Caco-2 (cell line): ENCODE data around the gene MBD4. TPM values are rescaled to one million over a fixed set of nuclear protein-coding genes. Genes with fewer than 3 reads are reported as not detected.

ENCODE experiments used
- BruUV-seq: library from RNA; stranded (reverse); fragments of 400-500 nt; replicated peaks from 2 replicates; lab custom pipeline; 2021; lab: Mats Ljungman, UMichigan
- CTCF ChIA-PET: fragments of 300-600 bp; sonication (Branson Sonifier 250); formaldehyde crosslinking; loops from one replicate; lab custom pipeline; 2022; ENCODE audit warnings: antibody characterized with exemption; lab: Charles Lee
- POLR2A ChIA-PET: fragments of 300-600 bp; sonication (Branson Sonifier 250); formaldehyde crosslinking; loops from one replicate; lab custom pipeline; 2022; ENCODE audit warnings: antibody characterized with exemption; lab: Charles Lee
- DNase-seq, 2 experiments: peaks; one replicate each; pipeline versions ENCODE4 v3.0.0 to v3.0.0-alpha.2; 2020 to 2022
- H3K27me3 ChIP-seq: replicated peaks from 2 replicates; pipeline ENCODE4 v1.6.0; 2011; ENCODE audit warnings: low read length; ENCODE audit not compliant: control insufficient read depth, insufficient read depth
- H3K36me3 ChIP-seq: 2 replicates; pipeline ENCODE4 v1.5.1; 2011; ENCODE audit warnings: low read length; ENCODE audit not compliant: control insufficient read depth, insufficient read depth
- H3K4me1 ChIP-seq: fragments of 250-450 bp; sonication (Bioruptor Pico); 2 replicates; pipeline ENCODE4 v1.5.1; 2020; ENCODE audit warnings: mild to moderate bottlenecking
- H3K4me3 ChIP-seq: 2 replicates; pipeline ENCODE4 v1.5.1; 2011; ENCODE audit warnings: low read depth, mild to moderate bottlenecking, control low read depth, low read length
- H3K9me3 ChIP-seq: fragments of 250-450 bp; sonication (Bioruptor Pico); 2 replicates; pipeline ENCODE4 v1.5.1; 2020; ENCODE audit warnings: mild to moderate bottlenecking, moderate library complexity
- H3K27ac Mint-ChIP-seq: one replicate; pipeline ENCODE4 v1.8.0; 2022; ENCODE audit warnings: mixed read lengths; ENCODE audit not compliant: unreplicated experiment
- H3K27me3 Mint-ChIP-seq: one replicate; pipeline ENCODE4 v1.8.0; 2022; ENCODE audit warnings: mixed read lengths; ENCODE audit not compliant: insufficient read depth, unreplicated experiment
- H3K36me3 Mint-ChIP-seq: one replicate; pipeline ENCODE4 v1.8.0; 2022; ENCODE audit warnings: mild to moderate bottlenecking, mixed read lengths; ENCODE audit not compliant: insufficient read depth, unreplicated experiment
- H3K4me1 Mint-ChIP-seq: one replicate; pipeline ENCODE4 v1.8.0; 2022; ENCODE audit warnings: low read depth, mixed read lengths; ENCODE audit not compliant: unreplicated experiment
- H3K4me3 Mint-ChIP-seq: one replicate; pipeline ENCODE4 v1.8.0; 2022; ENCODE audit warnings: mild to moderate bottlenecking, moderate library complexity, mixed read lengths; ENCODE audit not compliant: unreplicated experiment
- H3K9me3 Mint-ChIP-seq: one replicate; pipeline ENCODE4 v1.8.0; 2022; ENCODE audit warnings: mixed read lengths; ENCODE audit not compliant: unreplicated experiment
- intact Hi-C: fragments of 100-400 bp; cut with micrococcal nuclease; formaldehyde crosslinking; loops from one replicate; pipeline ENCODE4 v1.10.0; 2022; ENCODE audit not compliant: unreplicated experiment
- total RNA-seq: library from RNA; stranded (reverse); gene quantifications from 2 replicates; pipeline ENCODE4 v1.2.3, GENCODE V29; 2022
- TF ChIP-seq, protein P1 (sequence below), 2 experiments: fragments of 200-600 bp in 1 of 2; IDR thresholded peaks; 1 replicate in 1 of 2; 2 replicates in 1 of 2; pipeline versions ENCODE4 v1.5.1 to v1.8.0; 2011 to 2022; ENCODE audit warnings: antibody characterized with exemption in 1 of 2, control low read depth in 1 of 2, inconsistent platforms in 1 of 2, low read depth in 1 of 2, low read length in 1 of 2, mild to moderate bottlenecking in 1 of 2, moderate library complexity in 1 of 2; ENCODE audit not compliant: insufficient read depth in 1 of 2, severe bottlenecking in 1 of 2, unreplicated experiment in 1 of 2

The MBD4 gene
- total RNA-seq, 1 experiment from 2014 or later: 33.5 TPM

DNA sequence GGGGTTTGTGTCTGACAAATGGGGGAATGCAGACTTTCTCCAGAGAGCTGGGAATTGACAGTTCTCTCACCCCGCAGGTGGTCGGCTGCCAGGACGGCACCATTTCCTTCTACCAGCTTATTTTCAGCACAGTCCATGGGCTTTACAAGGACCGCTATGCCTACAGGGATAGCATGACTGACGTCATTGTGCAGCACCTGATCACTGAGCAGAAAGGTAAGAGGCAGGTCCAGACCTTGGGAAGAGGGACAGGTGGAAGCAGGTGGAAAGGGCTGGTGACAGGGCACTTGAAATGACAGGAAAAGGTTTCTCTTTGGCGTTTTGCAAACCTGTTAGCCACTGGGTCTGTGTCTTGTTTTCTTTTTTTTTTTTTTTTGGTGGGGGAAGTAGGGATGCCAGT, 36.8 kb upstream of the MBD4 start:
- H3K4me1 ChIP-seq: no peaks in the 10 kb centered on the region
- no peak overlapping the region for H3K4me3 Mint-ChIP-seq
- intact Hi-C loops: no loop called here
- no peaks in the 10 kb centered on the region for H3K27me3 ChIP-seq
- BruUV-seq: no TSS peak
- ChIA-PET CTCF (interaction anchor here (0.7 kb wide), 1 partner anchor 326 kb away, joined by 3 read pairs; no protein-coding TSS in a partner anchor), POLR2A (no interaction called here)
- no peaks in the 10 kb centered on the region for H3K27me3 Mint-ChIP-seq
- H3K36me3 ChIP-seq: no peaks in the 10 kb centered on the region
- TF ChIP-seq, protein P1, sequence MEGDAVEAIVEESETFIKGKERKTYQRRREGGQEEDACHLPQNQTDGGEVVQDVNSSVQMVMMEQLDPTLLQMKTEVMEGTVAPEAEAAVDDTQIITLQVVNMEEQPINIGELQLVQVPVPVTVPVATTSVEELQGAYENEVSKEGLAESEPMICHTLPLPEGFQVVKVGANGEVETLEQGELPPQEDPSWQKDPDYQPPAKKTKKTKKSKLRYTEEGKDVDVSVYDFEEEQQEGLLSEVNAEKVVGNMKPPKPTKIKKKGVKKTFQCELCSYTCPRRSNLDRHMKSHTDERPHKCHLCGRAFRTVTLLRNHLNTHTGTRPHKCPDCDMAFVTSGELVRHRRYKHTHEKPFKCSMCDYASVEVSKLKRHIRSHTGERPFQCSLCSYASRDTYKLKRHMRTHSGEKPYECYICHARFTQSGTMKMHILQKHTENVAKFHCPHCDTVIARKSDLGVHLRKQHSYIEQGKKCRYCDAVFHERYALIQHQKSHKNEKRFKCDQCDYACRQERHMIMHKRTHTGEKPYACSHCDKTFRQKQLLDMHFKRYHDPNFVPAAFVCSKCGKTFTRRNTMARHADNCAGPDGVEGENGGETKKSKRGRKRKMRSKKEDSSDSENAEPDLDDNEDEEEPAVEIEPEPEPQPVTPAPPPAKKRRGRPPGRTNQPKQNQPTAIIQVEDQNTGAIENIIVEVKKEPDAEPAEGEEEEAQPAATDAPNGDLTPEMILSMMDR (IDR thresholded peaks at IDR 0.05; ENCODE audit: insufficient read depth in 1 of 2, low read depth in 1 of 2, low read length in 1 of 2, severe bottlenecking in 1 of 2, unreplicated experiment in 1 of 2): no peak
- peaks cover 12% of the 10 kb centered on the region for H3K36me3 Mint-ChIP-seq
- no peak overlapping the region for H3K27ac Mint-ChIP-seq
- H3K4me3 ChIP-seq: no peak overlapping the region
- no peaks in the 10 kb centered on the region for H3K4me1 Mint-ChIP-seq
- DNase-seq: no peak
- no peaks in the 10 kb centered on the region for H3K9me3 ChIP-seq
- H3K9me3 Mint-ChIP-seq: no peaks in the 10 kb centered on the region

DNA sequence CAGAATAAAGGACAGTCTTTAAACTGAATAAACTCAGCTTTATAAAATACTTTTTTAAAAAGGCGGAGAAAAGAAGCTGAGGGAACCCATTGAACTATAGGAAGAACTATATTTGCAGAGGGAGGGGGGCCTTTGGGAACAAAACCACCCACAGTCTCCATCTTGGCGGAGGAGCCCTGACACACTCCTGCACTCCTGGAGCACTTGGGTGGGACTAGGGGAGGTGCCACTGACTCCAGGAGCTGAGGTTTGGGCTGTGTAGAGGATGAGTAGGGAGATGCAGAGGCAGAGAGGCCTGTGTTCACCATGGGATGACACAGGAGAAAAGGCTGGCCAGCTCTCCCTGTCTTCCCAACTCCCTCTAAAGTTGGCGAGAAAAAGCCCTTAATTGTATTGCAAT, 36.1 kb upstream of the MBD4 start:
- H3K4me3 ChIP-seq: no peak overlapping the region
- TF ChIP-seq, protein P1 (IDR thresholded peaks at IDR 0.05; ENCODE audit: insufficient read depth in 1 of 2, low read depth in 1 of 2, low read length in 1 of 2, severe bottlenecking in 1 of 2, unreplicated experiment in 1 of 2): no peak
- H3K36me3 ChIP-seq: no peaks in the 10 kb centered on the region
- BruUV-seq: no TSS peak
- ChIA-PET CTCF (no interaction called here), POLR2A (no interaction called here)
- Mint-ChIP-seq H3K4me1 (no peaks in the 10 kb centered on the region), H3K4me3 (no peak overlapping the region), H3K27me3 (no peaks in the 10 kb centered on the region), H3K27ac (no peak overlapping the region), H3K9me3 (no peaks in the 10 kb centered on the region), H3K36me3 (peaks cover 12% of the 10 kb centered on the region)
- H3K9me3 ChIP-seq: no peaks in the 10 kb centered on the region
- no peaks in the 10 kb centered on the region for H3K27me3 ChIP-seq
- intact Hi-C loops: no loop called here
- no peaks in the 10 kb centered on the region for H3K4me1 ChIP-seq
- no peak for DNase-seq

DNA sequence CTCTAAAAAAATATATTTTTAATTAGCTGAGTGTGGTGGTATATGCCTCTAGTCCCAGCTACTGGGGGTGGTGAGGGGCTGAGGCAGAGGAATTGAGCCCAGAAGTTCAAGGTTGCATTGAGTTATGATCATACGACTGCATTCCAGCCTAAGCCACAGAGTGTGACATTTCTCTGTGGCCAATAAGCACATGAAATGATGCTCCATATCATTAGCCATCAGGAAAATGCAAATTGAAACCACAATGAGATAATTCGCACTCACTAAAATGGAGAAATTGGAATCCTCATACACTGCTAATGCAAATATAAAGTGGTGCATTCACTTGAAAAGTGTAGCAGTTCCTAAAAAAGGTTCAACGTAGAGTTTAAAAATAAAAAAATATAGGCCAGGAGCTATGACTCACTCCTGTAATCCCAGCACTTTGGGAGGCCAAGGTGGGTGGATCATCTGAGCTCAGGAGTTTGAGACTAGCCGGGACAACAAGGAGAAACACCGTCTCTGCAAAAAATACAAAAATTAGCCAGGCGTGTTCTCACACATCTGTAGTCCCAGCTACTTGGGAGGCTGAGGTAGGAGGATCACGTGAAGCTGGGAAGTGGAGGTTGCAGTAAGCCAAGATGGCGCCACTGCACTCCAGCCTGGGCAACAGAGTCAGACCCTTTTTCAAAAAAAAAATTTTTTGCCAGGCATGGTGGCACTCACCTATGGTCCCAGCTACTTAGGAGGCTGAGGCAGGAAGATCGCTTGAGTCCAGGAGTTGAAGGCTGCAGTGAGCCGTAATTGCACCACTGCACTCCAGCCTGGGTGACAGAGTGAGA, 35.4 kb upstream of the MBD4 start:
- TF ChIP-seq, protein P1 (IDR thresholded peaks at IDR 0.05; ENCODE audit: insufficient read depth in 1 of 2, low read depth in 1 of 2, low read length in 1 of 2, severe bottlenecking in 1 of 2, unreplicated experiment in 1 of 2): no peak
- Mint-ChIP-seq H3K27ac (no peak overlapping the region), H3K4me1 (no peaks in the 10 kb centered on the region), H3K4me3 (no peak overlapping the region), H3K27me3 (no peaks in the 10 kb centered on the region), H3K36me3 (peaks cover 12% of the 10 kb centered on the region), H3K9me3 (no peaks in the 10 kb centered on the region)
- Histone ChIP-seq H3K27me3 (no peaks in the 10 kb centered on the region), H3K4me3 (no peak overlapping the region), H3K4me1 (no peaks in the 10 kb centered on the region), H3K9me3 (no peaks in the 10 kb centered on the region), H3K36me3 (no peaks in the 10 kb centered on the region)
- DNase-seq: no peak
- intact Hi-C loops: no loop called here
- no TSS peak for BruUV-seq
- POLR2A ChIA-PET: no interaction called here
- CTCF ChIA-PET: no interaction called here
